ENCODE measurements around the gene ALKBH4.
"Not testable (repeated sequence)": the region's sequence is repeated elsewhere in the genome, so short reads cannot be mapped to it uniquely, and the experiment has no call there.

ALKBH4 gene

DNA sequence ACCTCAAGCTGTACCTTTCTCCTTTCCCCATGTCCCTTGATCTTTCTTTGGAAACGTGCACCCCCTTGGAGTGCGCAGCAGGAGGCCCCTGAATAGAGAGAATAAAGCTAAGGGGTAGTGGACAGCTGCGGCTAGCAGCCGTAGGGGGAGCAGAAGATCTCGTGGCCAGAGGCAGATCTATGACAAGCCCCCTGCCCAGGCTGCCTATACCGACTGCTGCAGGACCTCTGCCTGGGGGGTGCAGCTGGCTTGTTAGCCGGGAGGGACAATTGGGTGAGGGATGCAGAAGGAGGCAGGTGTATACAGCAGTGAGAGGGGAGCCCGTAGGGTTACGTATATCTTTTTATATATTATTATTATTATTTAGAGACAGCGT lies 14.5 kb upstream of the ALKBH4 start:
- not testable (repeated sequence) for DNase-seq (ENCODE audit: insufficient read length, low spot score); FAIRE-seq

DNA sequence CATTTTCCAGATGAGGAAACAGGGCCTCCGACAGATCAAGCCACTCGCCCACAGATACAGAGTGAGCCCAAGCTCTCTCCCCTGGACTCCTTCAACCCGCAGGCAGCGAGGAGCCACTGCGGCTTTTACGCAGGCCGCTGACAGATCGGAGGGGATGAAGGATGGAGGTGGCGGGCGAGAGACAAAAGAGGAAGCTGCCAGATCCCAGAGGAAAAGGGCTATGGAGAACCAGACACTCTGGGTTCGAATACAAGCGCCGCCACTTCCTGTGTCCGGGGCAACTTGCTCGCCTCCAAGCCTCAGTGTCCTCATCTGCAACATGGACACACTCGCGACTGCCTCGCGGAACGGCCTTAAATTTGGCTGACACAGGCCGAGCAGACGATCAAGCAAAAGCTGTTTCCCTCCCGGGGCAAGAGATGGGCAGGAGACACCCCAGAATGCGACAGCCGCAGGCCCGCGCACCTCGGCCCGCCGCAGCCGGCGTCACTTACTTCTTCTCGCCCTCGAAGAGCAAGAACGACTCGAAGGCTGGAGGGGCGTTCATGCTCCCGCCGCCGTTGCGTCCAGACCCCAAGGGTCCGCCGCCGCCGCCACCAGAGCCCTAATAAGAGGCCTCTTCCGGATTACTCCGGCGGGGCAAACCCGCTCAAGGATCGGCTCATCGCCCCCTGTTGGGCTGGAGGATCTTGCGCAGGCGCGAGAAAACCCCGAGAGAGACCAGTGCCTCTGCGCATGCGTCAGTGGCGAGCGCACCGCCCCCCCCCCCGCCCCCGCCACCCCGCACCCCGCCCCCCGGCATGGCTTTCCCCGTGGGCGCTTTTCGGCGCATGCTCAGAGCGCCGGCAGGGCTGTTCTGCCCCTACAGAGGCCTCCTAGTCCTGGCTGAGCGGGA lies 13.9 kb upstream of the ALKBH4 start, which contains the start of gene POLR2J:
Gene POLR2J (minus strand): TSS at position 609 of the 895 bp plus-strand sequence. CDS start 62 bp downstream, at position 547.
- peak; percentile 75 for FAIRE-seq
- DNase-seq (ENCODE audit: insufficient read length, low spot score) = not testable (repeated sequence)

- not testable (repeated sequence) for FAIRE-seq; DNase-seq (ENCODE audit: insufficient read length, low spot score)
These were observed 10.2 kb upstream of the ALKBH4 start for GRCh38 chr7:102474736-102475435.

- not testable (repeated sequence) for FAIRE-seq; DNase-seq (ENCODE audit: insufficient read length, low spot score)
These were observed 9.5 kb upstream of the ALKBH4 start for GRCh38 chr7:102474116-102474515.

DNA sequence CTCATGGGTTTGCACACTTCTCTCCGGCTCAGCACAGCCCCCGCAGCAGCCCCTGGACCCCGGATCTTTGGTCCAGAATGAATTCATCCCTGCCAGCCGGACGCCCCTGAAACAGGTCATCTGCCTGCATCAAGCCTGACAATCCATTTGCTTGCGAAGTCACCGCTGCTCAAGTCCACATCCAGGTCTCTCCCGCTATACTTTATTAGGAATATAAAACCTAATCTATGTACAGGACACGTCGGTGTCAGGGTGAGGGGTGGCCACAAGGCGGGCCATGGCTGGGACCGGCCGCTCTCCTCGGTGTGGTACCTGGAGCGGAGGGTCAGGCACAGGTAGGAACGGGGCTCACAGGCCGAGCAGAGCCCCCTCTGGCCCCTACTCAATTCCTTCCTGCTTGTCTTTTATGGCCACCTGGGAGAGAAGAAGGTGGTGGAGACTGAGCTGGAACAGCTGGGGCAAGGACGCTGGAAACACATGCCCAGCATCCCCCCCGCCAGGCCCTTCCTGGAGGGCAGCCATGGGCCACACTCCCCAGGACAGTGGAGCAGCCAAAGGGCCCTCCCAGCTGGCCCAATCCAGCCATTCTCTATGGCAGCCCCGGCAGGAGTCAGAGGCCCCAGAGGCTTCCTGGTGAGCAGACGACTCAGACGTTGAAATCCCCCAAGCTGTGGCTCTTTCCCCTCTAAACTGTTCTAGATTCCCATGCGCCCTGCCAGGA lies 8.8 kb upstream of the ALKBH4 start:
- no peak for TF ChIP-seq POLR2A (IDR thresholded peaks at IDR 0.05; ENCODE audit: low read depth, low read length)
- FAIRE-seq = no peak
- no peak for DNase-seq (ENCODE audit: insufficient read length, low spot score)

DNA sequence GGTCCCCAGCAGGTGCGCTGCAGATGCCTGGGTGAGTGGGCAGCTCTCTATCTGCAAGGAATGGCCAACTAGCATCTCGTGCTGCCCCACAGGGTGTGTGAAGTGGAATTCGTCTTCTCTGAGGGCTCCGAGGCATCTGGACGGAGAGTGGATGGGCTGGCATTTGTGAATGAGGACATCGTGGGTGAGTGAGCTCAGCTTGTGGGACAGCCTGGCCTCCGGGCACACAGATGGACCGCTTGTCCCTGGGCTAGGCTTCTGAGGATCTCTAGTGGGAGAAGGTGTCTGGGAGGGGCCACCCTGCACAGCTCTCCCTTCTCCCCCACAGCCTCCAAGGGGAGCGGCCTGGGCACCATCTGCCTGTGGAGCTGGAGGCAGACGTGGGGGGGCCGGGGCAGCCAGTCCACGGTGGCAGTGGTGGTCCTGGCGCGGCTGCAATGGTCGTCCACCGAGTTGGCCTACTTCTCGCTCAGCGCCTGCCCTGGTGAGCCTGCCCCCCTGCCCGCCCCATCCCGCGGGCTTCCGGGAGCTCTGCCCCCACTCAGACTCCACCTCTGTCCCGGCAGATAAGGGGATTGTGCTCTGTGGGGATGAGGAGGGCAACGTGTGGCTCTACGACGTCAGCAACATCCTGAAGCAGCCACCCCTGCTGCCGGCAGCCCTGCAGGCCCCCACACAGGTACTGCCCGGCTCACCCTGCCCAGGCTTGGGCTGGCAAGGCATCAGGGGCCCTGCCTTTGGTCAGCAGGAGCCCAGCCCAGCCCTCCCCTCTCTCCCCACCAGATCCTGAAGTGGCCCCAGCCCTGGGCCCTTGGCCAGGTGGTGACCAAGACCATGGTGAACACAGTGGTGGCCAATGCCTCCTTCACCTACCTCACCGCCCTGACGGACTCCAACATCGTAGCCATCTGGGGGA lies 7.7 kb upstream of the ALKBH4 start:
- FAIRE-seq = no peak
- TF ChIP-seq POLR2A (IDR thresholded peaks at IDR 0.05; ENCODE audit: low read depth, low read length) = 0 out of 2 replicates have a peak, but pooled peaks have one; percentile 6
- no peak for DNase-seq (ENCODE audit: insufficient read length, low spot score)

DNA sequence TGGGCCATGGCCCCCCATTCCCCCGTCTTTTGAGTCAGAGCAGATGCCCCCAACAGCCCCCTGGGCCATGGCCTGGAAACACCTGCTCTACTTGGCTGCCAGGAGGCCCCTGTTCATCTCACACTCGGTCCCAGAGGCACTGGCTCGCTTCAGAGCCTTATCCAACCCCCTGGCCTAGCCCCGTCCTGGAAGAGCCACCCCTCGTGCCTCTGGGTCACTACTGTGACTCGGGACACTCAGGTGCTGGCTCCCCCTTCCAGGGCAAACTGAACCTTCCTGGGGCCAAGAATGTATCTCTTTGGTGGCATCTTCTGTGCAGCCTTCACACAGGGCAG lies 7.1 kb upstream of the ALKBH4 start:
- FAIRE-seq = no peak
- TF ChIP-seq POLR2A (IDR thresholded peaks at IDR 0.05; ENCODE audit: low read depth, low read length) = no peak
- no peak for DNase-seq (ENCODE audit: insufficient read length, low spot score)

GRCh38 chr7:102469972-102470825 lies 5.5 kb upstream of the ALKBH4 start:
- FAIRE-seq (no peak), DNase-seq (ENCODE audit: insufficient read length, low spot score) (no peak)
- no peak for TF ChIP-seq POLR2A (IDR thresholded peaks at IDR 0.05; ENCODE audit: low read depth, low read length)

DNA sequence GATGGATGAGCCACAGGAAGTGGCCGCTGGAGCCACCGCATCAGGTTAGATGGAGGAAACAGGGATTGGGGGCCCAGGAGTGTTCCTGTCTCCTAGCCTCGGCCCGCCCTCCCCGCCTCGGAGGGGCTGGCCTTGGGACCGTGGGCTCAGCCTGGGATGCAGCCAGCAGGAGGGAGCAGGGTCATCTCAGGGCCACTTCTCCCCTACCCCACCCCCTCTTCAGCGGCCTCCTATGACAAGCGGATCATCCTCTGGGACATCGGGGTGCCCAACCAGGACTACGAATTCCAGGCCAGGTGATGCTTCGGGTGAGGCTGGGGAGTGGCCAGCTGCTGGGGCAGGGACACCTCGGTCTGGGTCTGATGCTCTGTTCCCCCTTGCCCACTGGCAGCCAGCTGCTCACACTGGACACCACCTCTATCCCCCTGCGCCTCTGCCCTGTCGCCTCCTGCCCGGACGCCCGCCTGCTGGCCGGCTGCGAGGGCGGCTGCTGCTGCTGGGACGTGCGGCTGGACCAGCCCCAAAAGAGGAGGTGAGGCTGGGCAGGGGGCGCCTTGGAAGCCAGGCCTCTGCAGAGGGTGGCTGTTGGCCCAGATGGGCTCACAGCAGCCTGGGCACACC lies 4.8 kb upstream of the ALKBH4 start:
- DNase-seq (ENCODE audit: insufficient read length, low spot score) (no peak), FAIRE-seq (no peak)
- no peak for TF ChIP-seq POLR2A (IDR thresholded peaks at IDR 0.05; ENCODE audit: low read depth, low read length)

GRCh38 chr7:102468478-102469350 lies 4.1 kb upstream of the ALKBH4 start:
- TF ChIP-seq POLR2A (IDR thresholded peaks at IDR 0.05; ENCODE audit: low read depth, low read length) = no peak
- FAIRE-seq = no peak

More at GRCh38 chr7:102468478-102469350, 4.1 kb upstream of the ALKBH4 start:
- DNase-seq (ENCODE audit: insufficient read length, low spot score) = no peak

Measured in H54 (cell line).